ENCODE results near the gene C14orf180. TPM values are rescaled to one million over a fixed set of nuclear protein-coding genes. Genes with fewer than 3 reads are reported as not detected.

C14orf180 gene
- total RNA-seq = 100 to 1,000 TPM in 1 of 4 donors, 10 to 100 TPM in 1, 1 to 10 TPM in 2; 6.0 to 333 (median 18.2) TPM

DNA sequence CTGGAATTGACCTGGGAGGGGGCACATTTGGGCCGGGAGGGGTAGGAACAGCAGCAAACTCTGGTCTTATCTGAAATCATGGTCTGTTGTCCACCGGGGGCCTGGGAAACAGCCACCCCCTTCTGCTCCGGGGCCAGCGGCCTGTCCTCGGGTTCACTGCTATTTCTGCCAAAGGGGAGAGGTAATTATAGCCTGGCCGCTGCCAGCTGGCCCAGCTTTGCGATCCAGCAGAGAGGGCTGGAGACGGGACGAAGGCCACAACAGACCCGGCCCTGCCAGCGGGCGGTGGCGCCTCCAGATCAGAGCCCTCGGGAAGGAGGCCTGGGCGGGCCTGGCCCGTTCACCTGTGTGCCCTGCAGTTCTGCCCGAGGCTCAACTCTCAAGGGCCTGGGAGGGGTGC, at the start of gene C14orf180:
Gene C14orf180 (plus strand): TSS at position 258 of the 400 bp plus-strand sequence. CDS start 6,667 bp downstream, outside the sequence.
- TF ChIP-seq, protein P1, sequence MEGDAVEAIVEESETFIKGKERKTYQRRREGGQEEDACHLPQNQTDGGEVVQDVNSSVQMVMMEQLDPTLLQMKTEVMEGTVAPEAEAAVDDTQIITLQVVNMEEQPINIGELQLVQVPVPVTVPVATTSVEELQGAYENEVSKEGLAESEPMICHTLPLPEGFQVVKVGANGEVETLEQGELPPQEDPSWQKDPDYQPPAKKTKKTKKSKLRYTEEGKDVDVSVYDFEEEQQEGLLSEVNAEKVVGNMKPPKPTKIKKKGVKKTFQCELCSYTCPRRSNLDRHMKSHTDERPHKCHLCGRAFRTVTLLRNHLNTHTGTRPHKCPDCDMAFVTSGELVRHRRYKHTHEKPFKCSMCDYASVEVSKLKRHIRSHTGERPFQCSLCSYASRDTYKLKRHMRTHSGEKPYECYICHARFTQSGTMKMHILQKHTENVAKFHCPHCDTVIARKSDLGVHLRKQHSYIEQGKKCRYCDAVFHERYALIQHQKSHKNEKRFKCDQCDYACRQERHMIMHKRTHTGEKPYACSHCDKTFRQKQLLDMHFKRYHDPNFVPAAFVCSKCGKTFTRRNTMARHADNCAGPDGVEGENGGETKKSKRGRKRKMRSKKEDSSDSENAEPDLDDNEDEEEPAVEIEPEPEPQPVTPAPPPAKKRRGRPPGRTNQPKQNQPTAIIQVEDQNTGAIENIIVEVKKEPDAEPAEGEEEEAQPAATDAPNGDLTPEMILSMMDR (IDR thresholded peaks at IDR 0.05; ENCODE audit: low read depth) = no peak

DNA sequence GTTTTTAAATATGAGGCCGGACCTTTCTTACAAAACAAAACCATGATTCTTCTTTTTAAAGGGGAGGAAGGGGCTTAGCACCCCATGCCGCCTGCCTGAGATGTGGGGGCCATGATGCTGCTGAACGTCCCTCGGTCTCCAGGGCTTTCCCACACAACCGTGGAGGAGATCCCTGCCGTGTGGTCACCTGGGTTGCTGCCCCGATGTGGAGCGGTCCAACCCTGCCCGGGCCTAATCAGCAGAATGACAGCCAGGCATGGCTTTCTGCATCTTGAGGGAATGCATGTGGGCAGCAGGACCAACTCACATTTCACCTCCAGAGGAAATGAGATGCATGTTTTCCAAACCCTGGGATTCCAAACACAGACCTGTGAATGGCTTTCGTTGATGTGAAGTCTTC, 48.9 kb upstream of the C14orf180 start:
- TF ChIP-seq, protein P1 (IDR thresholded peaks at IDR 0.05; ENCODE audit: low read depth) = no peak

DNA sequence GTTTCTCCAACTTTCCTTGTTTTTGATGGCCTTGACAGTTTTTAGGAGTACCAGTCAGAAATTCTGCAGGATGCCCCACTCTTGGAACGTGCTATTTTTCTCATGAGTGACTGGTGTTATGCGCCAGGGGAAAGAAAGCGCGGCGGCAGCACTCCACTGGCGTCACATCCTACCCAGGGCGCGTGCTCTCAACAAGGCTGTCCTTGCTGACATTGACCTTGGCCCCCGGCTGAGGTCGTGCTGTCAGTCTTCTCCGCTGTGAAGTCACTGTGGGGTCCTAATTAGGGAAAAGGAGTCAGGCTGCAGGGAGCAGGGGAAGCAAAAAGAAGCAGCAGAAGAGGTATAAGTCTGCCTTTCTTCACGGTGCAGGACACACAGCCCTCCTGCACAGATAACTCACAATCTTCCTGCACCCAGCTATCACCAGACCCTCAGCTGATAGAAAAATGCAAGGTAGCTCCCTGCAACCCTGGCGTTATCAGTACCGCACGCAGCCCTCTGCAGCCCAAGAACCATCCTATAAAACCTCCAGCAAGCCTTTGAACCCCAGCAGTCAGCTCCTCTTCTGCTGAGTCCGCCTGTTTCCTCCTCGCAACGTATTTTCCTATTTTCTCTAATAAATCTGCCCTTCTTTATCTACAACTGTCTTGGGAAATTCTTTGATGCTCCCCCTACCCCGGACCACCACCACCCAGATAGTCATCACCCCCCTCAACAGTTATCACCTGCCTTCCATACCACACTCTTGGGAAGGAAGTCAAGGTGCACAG, 48.0 kb upstream of the C14orf180 start:
- TF ChIP-seq, protein P1 (IDR thresholded peaks at IDR 0.05; ENCODE audit: low read depth) = no peak

DNA sequence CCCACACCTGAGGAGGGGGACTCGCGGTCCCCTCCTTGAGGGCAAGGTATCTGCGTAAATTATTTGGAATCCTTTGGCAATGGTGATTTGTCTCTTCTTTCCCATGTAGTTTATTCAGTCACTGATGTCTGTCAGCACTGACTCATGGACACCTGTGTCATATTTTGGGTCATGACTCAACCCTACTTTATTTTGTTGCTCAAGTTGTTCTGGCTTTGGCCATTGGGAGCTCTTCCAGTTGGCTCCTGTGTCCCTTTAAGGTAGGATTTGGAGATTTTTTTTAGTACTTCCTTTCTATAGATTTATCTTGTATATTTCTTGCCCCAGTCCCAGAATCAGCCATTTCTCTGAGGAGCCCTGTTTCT, 47.4 kb upstream of the C14orf180 start:
- TF ChIP-seq, protein P1 (IDR thresholded peaks at IDR 0.05; ENCODE audit: low read depth) = no peak

DNA sequence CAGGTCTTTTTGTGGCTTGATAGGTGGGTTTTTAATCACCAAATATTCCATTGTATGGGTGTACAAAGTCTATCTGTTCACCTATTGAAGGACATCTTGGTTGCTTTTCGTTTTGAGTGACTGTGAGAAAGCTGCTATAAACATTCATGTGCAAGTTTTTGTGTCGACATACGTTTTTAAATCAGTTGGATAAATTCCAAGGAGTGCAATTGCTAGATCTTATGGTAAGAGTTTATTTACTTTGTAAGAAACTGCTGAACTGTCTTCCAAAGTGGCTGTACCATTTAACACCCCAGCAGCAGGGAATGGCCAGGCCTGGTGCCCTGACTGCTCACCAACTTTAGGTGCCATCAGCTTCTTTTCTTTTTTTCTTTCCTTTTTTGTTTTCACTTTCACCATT, 45.5 kb upstream of the C14orf180 start:
- TF ChIP-seq, protein P1 (IDR thresholded peaks at IDR 0.05; ENCODE audit: low read depth) = no peak

DNA sequence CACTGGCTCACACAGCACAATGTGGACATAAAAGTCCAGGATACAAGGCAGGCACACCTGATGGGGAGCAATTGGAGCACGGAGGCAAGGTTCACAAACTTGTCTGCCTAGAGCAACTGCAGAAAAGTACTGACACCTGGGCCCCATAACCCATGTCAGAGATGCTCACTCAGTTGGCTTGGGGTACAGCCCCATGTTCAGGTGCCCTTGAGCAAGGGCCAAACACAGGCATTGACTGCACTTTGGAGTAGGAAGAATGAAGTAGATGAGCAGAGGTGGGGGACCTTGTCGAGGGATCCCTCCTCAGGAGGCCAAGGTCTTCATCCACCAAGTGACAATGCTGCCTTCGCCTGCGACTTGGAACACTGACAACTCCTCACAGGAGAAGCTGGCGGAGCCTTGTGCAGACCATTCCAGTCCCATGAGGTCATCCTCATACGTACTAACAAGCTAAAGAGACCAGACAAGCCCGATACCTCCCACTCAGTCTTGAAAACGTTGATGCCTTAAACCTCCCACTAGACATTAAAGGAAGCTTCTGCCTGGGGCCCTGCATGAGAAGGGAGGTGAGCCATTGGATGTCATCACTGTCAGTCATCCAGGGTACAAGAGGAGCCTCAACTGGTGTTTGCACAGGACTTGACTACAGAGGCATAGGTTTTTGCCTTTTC, 42.5 kb upstream of the C14orf180 start:
- TF ChIP-seq, protein P1 (IDR thresholded peaks at IDR 0.05; ENCODE audit: low read depth) = no peak

DNA sequence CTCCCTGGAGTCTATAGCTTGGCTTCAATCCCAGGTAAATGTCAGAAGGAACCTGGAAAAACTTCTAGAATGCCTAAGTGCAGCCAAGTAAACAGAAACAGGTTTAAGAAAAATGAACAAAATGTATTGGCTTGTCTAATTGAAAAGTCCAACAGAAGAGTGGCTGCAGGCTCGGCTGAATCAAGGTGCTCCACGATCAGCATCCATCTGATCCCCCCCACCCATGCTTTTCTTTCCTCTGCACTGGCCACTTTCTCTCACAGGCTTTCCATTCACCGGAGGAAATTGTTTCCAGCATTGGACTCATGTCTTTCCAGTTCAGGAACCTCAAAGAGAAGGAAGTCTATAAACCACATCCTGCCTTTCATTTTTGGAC, 42.0 kb upstream of the C14orf180 start:
- TF ChIP-seq, protein P1 (IDR thresholded peaks at IDR 0.05; ENCODE audit: low read depth) = no peak
